Effector memory CD4-positive, alpha-beta T cell (primary cell): ENCODE results near the gene ARMC3.

ENCODE experiments used
- DNase-seq, 3 donors: peaks; one replicate each; pipeline ENCODE4 v3.0.0-alpha.2; 2020
- H3K27ac ChIP-seq: 2 replicates; pipeline ENCODE4 v1.7.0; 2013; ENCODE audit warnings: mild to moderate bottlenecking, low read length, moderate library complexity; ENCODE audit not compliant: insufficient read depth, poor library complexity, severe bottlenecking
- H3K27me3 ChIP-seq: replicated peaks from 2 replicates; pipeline ENCODE4 v1.7.0; 2013; ENCODE audit warnings: mild to moderate bottlenecking, low read length; ENCODE audit not compliant: insufficient read depth, control insufficient read depth, poor library complexity, severe bottlenecking
- H3K36me3 ChIP-seq: 2 replicates; pipeline ENCODE4 v1.7.0; 2013; ENCODE audit warnings: mild to moderate bottlenecking, low read length, moderate library complexity; ENCODE audit not compliant: control insufficient read depth, insufficient read depth
- H3K4me1 ChIP-seq: 2 replicates; pipeline ENCODE4 v1.7.0; 2013; ENCODE audit warnings: low read length, mild to moderate bottlenecking; ENCODE audit not compliant: control insufficient read depth, insufficient read depth, poor library complexity, severe bottlenecking
- H3K4me3 ChIP-seq: 2 replicates; pipeline ENCODE4 v1.7.0; 2013; ENCODE audit warnings: low read length, low read depth, mild to moderate bottlenecking; ENCODE audit not compliant: insufficient read depth, poor library complexity, severe bottlenecking
- H3K9me3 ChIP-seq: 2 replicates; pipeline ENCODE4 v1.7.0; 2013; ENCODE audit warnings: mild to moderate bottlenecking, low read length, moderate library complexity; ENCODE audit not compliant: control insufficient read depth

The ARMC3 gene

DNA sequence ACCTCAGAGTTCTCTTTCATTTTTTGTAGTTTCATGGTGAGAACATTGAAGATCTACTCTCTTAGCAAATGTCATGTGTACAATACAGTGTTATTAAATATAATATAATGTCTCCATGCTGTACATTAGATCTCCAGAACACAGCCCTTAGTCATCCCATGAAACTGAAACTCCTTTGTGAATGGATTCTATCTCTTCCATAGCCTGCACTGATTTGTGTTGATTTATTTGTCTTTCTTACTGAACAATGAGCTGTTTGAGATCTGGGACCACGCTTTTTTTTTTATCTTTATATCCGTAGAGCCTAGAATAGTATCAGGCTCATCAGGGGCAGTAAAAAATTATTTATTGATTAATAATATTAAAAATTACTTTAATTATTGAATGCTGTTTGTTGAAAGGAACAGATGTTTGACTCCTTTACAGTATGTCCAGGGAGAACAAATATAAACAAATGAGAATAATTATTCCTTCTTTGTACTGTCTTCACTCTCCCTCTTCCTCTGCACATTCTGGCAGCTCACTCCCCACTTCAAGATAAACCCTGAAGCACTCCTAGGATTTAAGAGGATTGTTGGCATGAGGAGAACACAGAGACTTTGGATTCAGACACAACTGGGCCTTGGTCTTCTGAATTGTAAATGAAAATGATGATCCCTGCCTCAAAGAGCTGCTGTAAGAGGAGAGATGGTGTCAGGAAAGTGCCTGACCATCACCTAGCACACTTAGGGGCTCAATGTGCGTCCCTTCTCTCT lies 85.9 kb downstream of the ARMC3 start:
- H3K9me3 ChIP-seq, result no peaks in the 10 kb centered on the region
- H3K4me3 ChIP-seq, result no peak overlapping the region
- H3K4me1 ChIP-seq, result no peaks in the 10 kb centered on the region
- no peak for DNase-seq
- no peaks in the 10 kb centered on the region for H3K36me3 ChIP-seq
- no peaks in the 10 kb centered on the region for H3K27me3 ChIP-seq
- no peak overlapping the region for H3K27ac ChIP-seq

GRCh38 chr10:23015021-23015707 lies 87.3 kb downstream of the ARMC3 start:
- Histone ChIP-seq H3K27ac (no peak overlapping the region), H3K4me3 (no peak overlapping the region)
- no peak for DNase-seq

DNA sequence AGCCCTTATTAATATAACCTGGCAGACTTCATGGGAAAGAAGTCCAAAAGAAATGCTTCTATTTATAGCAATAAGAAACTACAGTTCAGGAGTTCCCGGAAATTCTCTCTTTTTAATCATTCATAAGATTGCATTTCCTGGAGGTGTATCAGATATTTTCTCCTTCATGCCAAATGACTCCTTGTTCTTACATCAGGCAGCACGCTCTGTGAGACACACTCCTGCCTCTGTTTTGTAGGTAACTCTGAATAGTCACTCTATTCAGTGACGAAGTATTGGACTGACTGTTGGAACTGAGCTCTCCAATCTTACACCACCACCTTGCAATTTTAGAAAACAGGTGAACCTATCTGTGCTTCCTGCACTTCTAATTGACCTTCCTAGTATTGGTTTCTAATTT lies 88.8 kb downstream of the ARMC3 start:
- H3K27ac ChIP-seq, result no peak overlapping the region
- DNase-seq, result no peak
- H3K36me3 ChIP-seq, result no peaks in the 10 kb centered on the region
- no peaks in the 10 kb centered on the region for H3K27me3 ChIP-seq
- H3K9me3 ChIP-seq, result no peaks in the 10 kb centered on the region
- H3K4me1 ChIP-seq, result no peaks in the 10 kb centered on the region
- H3K4me3 ChIP-seq, result no peak overlapping the region

More at GRCh38 chr10:23015021-23015707, 87.3 kb downstream of the ARMC3 start:
- Histone ChIP-seq H3K9me3 (no peaks in the 10 kb centered on the region), H3K4me1 (no peaks in the 10 kb centered on the region), H3K27me3 (no peaks in the 10 kb centered on the region), H3K36me3 (no peaks in the 10 kb centered on the region)

GRCh38 chr10:23019633-23020032 lies 91.8 kb downstream of the ARMC3 start:
- no peak for DNase-seq
- Histone ChIP-seq H3K4me3 (no peak overlapping the region), H3K9me3 (no peaks in the 10 kb centered on the region), H3K27ac (no peak overlapping the region), H3K27me3 (peaks cover 3% of the 10 kb centered on the region), H3K36me3 (no peaks in the 10 kb centered on the region), H3K4me1 (no peaks in the 10 kb centered on the region)

DNA sequence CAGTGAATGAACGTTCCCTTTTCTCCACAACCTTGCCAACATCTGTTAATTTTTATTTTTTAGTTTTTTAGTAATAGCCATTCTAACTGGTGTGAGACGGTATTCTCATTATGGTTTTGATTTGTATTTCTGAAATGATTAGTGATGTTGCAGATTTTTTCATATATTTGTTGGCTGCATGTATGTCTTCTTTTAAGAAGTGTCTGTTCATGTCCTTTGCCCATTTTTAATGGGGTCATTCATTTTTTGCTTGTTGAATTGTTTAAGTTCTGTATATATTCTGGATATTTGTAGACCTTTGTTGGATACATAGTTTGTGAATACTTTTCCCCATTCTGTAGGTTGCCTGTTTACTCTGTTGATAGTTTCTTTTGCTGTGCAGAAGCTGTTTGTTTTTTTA lies 93.6 kb downstream of the ARMC3 start:
- Histone ChIP-seq H3K4me1 (no peaks in the 10 kb centered on the region), H3K36me3 (no peaks in the 10 kb centered on the region)
- no peak for DNase-seq

DNA sequence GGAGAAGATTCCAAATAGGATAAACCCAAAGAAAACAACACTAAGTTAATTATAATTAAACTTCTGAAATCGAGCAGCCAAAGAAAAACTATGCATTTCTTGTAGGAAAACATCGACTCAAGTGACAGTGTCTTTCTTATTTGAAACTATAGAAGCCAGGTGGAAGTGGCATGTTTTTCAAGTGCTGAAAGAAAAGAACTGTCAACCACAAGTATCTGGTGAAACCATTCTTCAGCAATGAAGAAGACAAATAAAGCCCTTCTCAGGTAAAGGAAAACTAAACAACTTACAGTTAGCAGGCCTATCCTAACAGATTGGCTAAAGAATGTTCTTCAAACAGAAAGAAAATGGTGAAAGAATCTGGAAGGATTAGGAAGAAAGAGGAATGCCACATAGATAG lies 96.1 kb downstream of the ARMC3 start:
- Histone ChIP-seq H3K4me3 (no peak overlapping the region), H3K27ac (no peak overlapping the region), H3K4me1 (no peaks in the 10 kb centered on the region), H3K36me3 (no peaks in the 10 kb centered on the region), H3K9me3 (no peaks in the 10 kb centered on the region), H3K27me3 (peaks cover 3% of the 10 kb centered on the region)
- no peak for DNase-seq

More for the DNA sequence above, 93.6 kb downstream of the ARMC3 start:
- Histone ChIP-seq H3K4me3 (no peak overlapping the region), H3K27me3 (peaks cover 3% of the 10 kb centered on the region), H3K27ac (no peak overlapping the region), H3K9me3 (no peaks in the 10 kb centered on the region)

- H3K4me3 ChIP-seq, result no peak overlapping the region
- no peak overlapping the region for H3K27ac ChIP-seq
- no peak for DNase-seq
- H3K27me3 ChIP-seq, result peaks cover 2% of the 10 kb centered on the region
- no peaks in the 10 kb centered on the region for H3K9me3 ChIP-seq
- H3K36me3 ChIP-seq, result no peaks in the 10 kb centered on the region
- H3K4me1 ChIP-seq, result no peaks in the 10 kb centered on the region
Measured at GRCh38 chr10:23031318-23031717, 103.5 kb downstream of the ARMC3 start.

- no peak overlapping the region for H3K4me3 ChIP-seq
- no peaks in the 10 kb centered on the region for H3K9me3 ChIP-seq
- H3K36me3 ChIP-seq, result no peaks in the 10 kb centered on the region
- H3K27ac ChIP-seq, result no peak overlapping the region
- peaks cover 2% of the 10 kb centered on the region for H3K27me3 ChIP-seq
- H3K4me1 ChIP-seq, result no peaks in the 10 kb centered on the region
- no peak for DNase-seq
Measured at GRCh38 chr10:23034790-23035189, 106.9 kb downstream of the ARMC3 start.

- Histone ChIP-seq H3K27ac (no peak overlapping the region), H3K27me3 (peaks cover 2% of the 10 kb centered on the region), H3K4me1 (no peaks in the 10 kb centered on the region), H3K4me3 (no peak overlapping the region), H3K36me3 (no peaks in the 10 kb centered on the region), H3K9me3 (no peaks in the 10 kb centered on the region)
- no peak for DNase-seq
Measured at GRCh38 chr10:23035569-23035968, 107.7 kb downstream of the ARMC3 start.

DNA sequence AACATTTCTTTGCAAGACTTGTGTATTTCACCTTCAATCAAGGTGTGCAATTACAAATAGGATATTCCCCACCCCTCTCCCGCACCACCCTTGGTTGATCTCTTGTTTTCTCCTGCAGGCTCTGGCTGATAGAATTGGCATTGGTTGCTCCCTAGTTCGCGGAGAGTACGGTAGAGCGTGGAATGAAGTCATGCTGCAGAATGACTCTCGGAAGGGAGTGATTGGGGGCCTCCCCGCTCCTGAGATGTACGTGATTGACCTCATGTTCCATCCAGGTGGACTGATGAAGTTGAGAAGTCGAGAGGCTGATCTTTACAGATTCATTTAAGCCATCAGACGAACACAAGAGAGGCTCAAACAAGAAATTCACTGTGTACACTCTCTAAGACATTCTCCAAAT lies 109.3 kb downstream of the ARMC3 start:
- peaks cover 2% of the 10 kb centered on the region for H3K27me3 ChIP-seq
- no peaks in the 10 kb centered on the region for H3K36me3 ChIP-seq
- no peak for DNase-seq
- no peaks in the 10 kb centered on the region for H3K9me3 ChIP-seq
- H3K4me1 ChIP-seq, result no peaks in the 10 kb centered on the region
- H3K27ac ChIP-seq, result no peak overlapping the region
- H3K4me3 ChIP-seq, result no peak overlapping the region
